AG04449 (cell line): ENCODE results near the gene MAPK14.

Experiments used
- CTCF ChIA-PET: fragments of 350-600 bp; formaldehyde crosslinking; extraction: SDS; loops from one replicate; lab custom pipeline; 2021; ENCODE audit warnings: antibody characterized with exemption; lab: Yijun Ruan, JAX
- POLR2A ChIA-PET: fragments of 400-600, 350-600 bp; formaldehyde crosslinking; extraction: SDS; loops from one replicate; lab custom pipeline; 2020; ENCODE audit warnings: antibody characterized with exemption, inconsistent platforms; lab: Yijun Ruan, JAX
- DNase-seq: peaks from one replicate; pipeline ENCODE4 v3.0.0-alpha.2; 2010; ENCODE audit warnings: low read depth, low spot score
- H3K4me3 ChIP-seq: 2 replicates; pipeline ENCODE4 v1.5.1; 2011; ENCODE audit warnings: low read depth, mild to moderate bottlenecking, control low read depth, low read length
- TF ChIP-seq, protein P1 (sequence below): IDR thresholded peaks from one replicate; pipeline ENCODE4 v1.5.1; 2011; ENCODE audit warnings: mild to moderate bottlenecking, moderate library complexity, low read length, control low read depth, inconsistent platforms; ENCODE audit not compliant: insufficient read depth; ENCODE audit errors: missing control alignments

The MAPK14 gene

DNA sequence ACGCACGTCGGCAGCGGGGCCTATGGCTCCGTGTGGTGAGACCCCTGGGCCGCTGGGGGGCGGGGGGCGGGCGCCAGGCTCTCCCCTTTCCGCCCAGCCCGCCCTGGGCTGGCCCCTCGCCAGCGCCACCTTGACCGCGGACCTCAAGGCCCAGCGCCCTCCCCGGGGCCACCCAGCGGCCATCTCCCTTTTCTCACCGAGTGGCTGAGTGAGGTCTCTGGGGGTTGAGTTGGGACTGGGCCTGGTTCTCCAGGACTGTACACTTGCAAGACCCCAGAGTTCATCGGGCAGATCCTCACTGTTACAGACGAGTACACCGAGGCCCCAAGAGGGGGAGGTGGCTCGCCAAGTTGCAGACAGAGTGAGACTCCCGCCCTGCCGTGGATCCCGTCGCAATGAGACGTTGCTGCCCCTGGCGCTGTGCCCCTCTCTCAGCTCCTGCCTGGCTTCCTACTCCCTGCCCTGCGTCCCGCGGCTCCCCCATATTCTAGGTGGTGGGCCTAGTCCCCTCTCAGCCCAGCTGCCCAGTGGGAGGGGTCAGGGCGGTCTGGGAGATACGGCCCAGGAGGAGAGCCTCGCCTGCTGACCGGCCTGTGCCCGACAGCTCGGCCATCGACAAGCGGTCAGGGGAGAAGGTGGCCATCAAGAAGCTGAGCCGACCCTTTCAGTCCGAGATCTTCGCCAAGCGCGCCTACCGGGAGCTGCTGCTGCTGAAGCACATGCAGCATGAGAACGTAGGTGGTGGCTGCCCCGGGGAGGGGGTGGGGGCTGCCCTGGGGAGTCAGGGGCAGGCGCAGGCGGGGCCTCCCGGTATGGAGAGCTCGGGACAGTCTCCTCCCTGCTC lies 103.3 kb downstream of the MAPK14 start:
- TF ChIP-seq, protein P1, sequence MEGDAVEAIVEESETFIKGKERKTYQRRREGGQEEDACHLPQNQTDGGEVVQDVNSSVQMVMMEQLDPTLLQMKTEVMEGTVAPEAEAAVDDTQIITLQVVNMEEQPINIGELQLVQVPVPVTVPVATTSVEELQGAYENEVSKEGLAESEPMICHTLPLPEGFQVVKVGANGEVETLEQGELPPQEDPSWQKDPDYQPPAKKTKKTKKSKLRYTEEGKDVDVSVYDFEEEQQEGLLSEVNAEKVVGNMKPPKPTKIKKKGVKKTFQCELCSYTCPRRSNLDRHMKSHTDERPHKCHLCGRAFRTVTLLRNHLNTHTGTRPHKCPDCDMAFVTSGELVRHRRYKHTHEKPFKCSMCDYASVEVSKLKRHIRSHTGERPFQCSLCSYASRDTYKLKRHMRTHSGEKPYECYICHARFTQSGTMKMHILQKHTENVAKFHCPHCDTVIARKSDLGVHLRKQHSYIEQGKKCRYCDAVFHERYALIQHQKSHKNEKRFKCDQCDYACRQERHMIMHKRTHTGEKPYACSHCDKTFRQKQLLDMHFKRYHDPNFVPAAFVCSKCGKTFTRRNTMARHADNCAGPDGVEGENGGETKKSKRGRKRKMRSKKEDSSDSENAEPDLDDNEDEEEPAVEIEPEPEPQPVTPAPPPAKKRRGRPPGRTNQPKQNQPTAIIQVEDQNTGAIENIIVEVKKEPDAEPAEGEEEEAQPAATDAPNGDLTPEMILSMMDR: peak; percentile 11
- no peak for DNase-seq
- POLR2A ChIA-PET: no interaction called here
- peak overlapping the region; percentile 25 for H3K4me3 ChIP-seq
- CTCF ChIA-PET: interaction anchor here (1.1 to 3.6 kb wide), 7 partner anchors 9 to 230 kb away, joined by 3 to 33 read pairs (median 8); partner anchors contain the start of gene MAPK14

- ChIA-PET CTCF (interaction anchor here (0.7 to 3.6 kb wide), 8 partner anchors 8 to 229 kb away, joined by 3 to 33 read pairs (median 6); partner anchors contain the start of gene MAPK14), POLR2A (no interaction called here)
- no peak for DNase-seq
- TF ChIP-seq, protein P1: no peak
- no peak overlapping the region for H3K4me3 ChIP-seq
Observed at GRCh38 chr6:36131511-36132245, 104.1 kb downstream of the MAPK14 start.

GRCh38 chr6:36132246-36132895 lies 104.8 kb downstream of the MAPK14 start:
- ChIA-PET POLR2A (no interaction called here), CTCF (interaction anchor here (0.7 to 3.6 kb wide), 8 partner anchors 7 to 228 kb away, joined by 3 to 33 read pairs (median 6); partner anchors contain the start of gene MAPK14)
- H3K4me3 ChIP-seq: no peak overlapping the region
- TF ChIP-seq, protein P1: no peak
- no peak for DNase-seq

DNA sequence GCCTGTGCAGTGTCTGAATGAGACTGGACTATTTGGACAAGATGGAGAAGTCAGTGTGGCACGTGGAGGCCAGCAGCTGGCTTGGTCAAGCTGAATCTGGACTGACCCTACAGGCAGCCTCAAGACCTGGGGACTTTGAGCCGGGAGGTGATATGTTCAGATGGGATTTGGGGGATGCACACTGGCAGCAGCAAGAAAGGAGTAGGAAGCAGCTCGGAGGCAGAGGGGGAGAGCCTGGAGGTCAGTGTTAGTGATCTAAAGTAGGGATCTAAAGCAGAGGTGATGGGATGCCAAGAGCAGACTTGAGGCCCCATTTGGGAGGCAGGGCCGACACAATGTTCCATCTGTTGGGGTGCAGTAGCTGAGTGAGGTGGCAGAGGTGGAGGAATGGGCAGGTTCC lies 105.5 kb downstream of the MAPK14 start:
- POLR2A ChIA-PET: no interaction called here

DNA sequence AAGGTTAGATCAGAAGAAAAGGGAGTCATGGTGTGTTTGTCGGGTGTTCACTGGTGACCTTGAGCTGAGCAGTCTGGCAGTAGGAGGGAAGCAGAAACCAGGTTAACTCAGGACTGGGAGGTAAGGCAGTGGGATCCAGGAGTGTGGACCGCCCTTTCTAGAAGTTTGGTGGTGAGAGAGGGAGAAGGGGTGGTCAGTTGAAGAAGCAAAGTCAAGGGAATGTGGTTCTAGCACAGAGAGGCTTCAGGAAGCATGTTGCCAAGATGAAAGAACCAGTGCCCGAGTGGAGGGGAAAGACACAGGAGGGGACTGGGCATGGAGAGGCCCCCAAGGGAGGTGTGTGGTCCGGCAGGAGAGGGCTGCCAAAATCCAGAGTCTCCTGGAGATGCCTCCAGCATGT lies 106.3 kb downstream of the MAPK14 start:
- TF ChIP-seq, protein P1: no peak
- POLR2A ChIA-PET: no interaction called here
- DNase-seq: no peak
- H3K4me3 ChIP-seq: no peak overlapping the region
- CTCF ChIA-PET: interaction anchor here (1.0 to 3.6 kb wide), 2 partner anchors 12 to 39 kb away, joined by 3 to 33 read pairs; no protein-coding TSS in a partner anchor

More for the DNA sequence above, 105.5 kb downstream of the MAPK14 start:
- CTCF ChIA-PET: interaction anchor here (1.0 to 3.6 kb wide), 2 partner anchors 11 to 38 kb away, joined by 3 to 33 read pairs; no protein-coding TSS in a partner anchor
- DNase-seq: no peak
- H3K4me3 ChIP-seq: no peak overlapping the region
- TF ChIP-seq, protein P1: no peak
